H9 (cell line): ENCODE data around the gene MYO10. TPM values are rescaled to one million over a fixed set of nuclear protein-coding genes. Genes with fewer than 3 reads are reported as not detected.

Experiments used
- DNase-seq: peaks from one replicate; pipeline ENCODE4 v3.0.0-alpha.2; 2017
- H2AFZ ChIP-seq: one replicate; pipeline ENCODE4 v1.6.1; 2013; ENCODE audit warnings: mild to moderate bottlenecking, low read length, control low read depth, moderate library complexity
- H2AK5ac ChIP-seq: 2 replicates; pipeline ENCODE4 v1.6.1; 2013; ENCODE audit warnings: low read length, control low read depth, mixed read lengths; ENCODE audit not compliant: insufficient read length
- H2BK120ac ChIP-seq: one replicate; pipeline ENCODE4 v1.6.1; 2013; ENCODE audit warnings: low read depth, mild to moderate bottlenecking, low read length, control low read depth, inconsistent platforms; ENCODE audit not compliant: poor library complexity, severe bottlenecking
- H2BK12ac ChIP-seq: 2 replicates; pipeline ENCODE4 v1.6.1; 2013; ENCODE audit warnings: low read length, control low read depth, mixed read lengths, low read depth; ENCODE audit not compliant: insufficient read length
- H2BK15ac ChIP-seq: 2 replicates; pipeline ENCODE4 v1.6.1; 2013; ENCODE audit warnings: low read depth, low read length, control low read depth
- H2BK20ac ChIP-seq: one replicate; pipeline ENCODE4 v1.6.1; 2013; ENCODE audit warnings: low read depth, mild to moderate bottlenecking, low read length, control low read depth, inconsistent platforms; ENCODE audit not compliant: poor library complexity, severe bottlenecking
- H2BK5ac ChIP-seq: 2 replicates; pipeline ENCODE4 v1.6.1; 2013; ENCODE audit warnings: low read length, control low read depth, mixed read lengths; ENCODE audit not compliant: insufficient read length
- H3K14ac ChIP-seq: 2 replicates; pipeline ENCODE4 v1.6.1; 2013; ENCODE audit warnings: low read length, control low read depth; ENCODE audit not compliant: insufficient read depth
- H3K18ac ChIP-seq: 2 replicates; pipeline ENCODE4 v1.6.1; 2013; ENCODE audit warnings: low read depth, mild to moderate bottlenecking, mixed read lengths, low read length, control low read depth; ENCODE audit not compliant: insufficient read length
- H3K23ac ChIP-seq: 2 replicates; pipeline ENCODE4 v1.6.1; 2013; ENCODE audit warnings: low read length, control low read depth, mixed read lengths, low read depth; ENCODE audit not compliant: insufficient read length
- H3K23me2 ChIP-seq: 2 replicates; pipeline ENCODE4 v1.6.1; 2013; ENCODE audit warnings: low read depth, mild to moderate bottlenecking, mixed read lengths, low read length, control low read depth; ENCODE audit not compliant: insufficient read length, poor library complexity, severe bottlenecking
- H3K27ac ChIP-seq: 2 replicates; pipeline ENCODE4 v1.5.1; 2013; ENCODE audit warnings: low read length, control low read depth, mixed read lengths, low read depth; ENCODE audit not compliant: insufficient read length
- H3K27me3 ChIP-seq: 2 replicates; pipeline ENCODE4 v1.6.1; 2013; ENCODE audit warnings: low read length, control low read depth, inconsistent platforms; ENCODE audit not compliant: insufficient read depth
- H3K4ac ChIP-seq: 2 replicates; pipeline ENCODE4 v1.6.1; 2013; ENCODE audit warnings: low read depth, mild to moderate bottlenecking, control low read depth, inconsistent platforms, low read length, moderate library complexity
- H3K4me1 ChIP-seq: 2 replicates; pipeline ENCODE4 v1.6.1; 2013; ENCODE audit warnings: low read length, control low read depth, inconsistent platforms; ENCODE audit not compliant: insufficient read depth
- H3K4me2 ChIP-seq: 2 replicates; pipeline ENCODE4 v1.6.1; 2013; ENCODE audit warnings: low read length, control low read depth, mixed read lengths; ENCODE audit not compliant: insufficient read length, insufficient read depth
- H3K56ac ChIP-seq: 2 replicates; pipeline ENCODE4 v1.6.1; 2013; ENCODE audit warnings: low read depth, mild to moderate bottlenecking, mixed read lengths, low read length, control low read depth; ENCODE audit not compliant: insufficient read length
- H3K79me1 ChIP-seq: 2 replicates; pipeline ENCODE4 v1.6.1; 2013; ENCODE audit warnings: low read depth, mild to moderate bottlenecking, moderate library complexity, low read length, control low read depth, inconsistent platforms; ENCODE audit not compliant: insufficient read depth, poor library complexity, severe bottlenecking
- H3K79me2 ChIP-seq: 2 replicates; pipeline ENCODE4 v1.6.1; 2013; ENCODE audit warnings: low read length, control low read depth, inconsistent platforms; ENCODE audit not compliant: insufficient read depth
- H3K9ac ChIP-seq: 2 replicates; pipeline ENCODE4 v1.6.1; 2013; ENCODE audit warnings: low read length, control low read depth, mixed read lengths; ENCODE audit not compliant: insufficient read length; ENCODE audit errors: extremely low read depth
- H3K9me3 ChIP-seq: one replicate; pipeline ENCODE4 v1.6.1; 2013; ENCODE audit warnings: low read depth, low read length, inconsistent platforms; ENCODE audit not compliant: control insufficient read depth
- H3T11ph ChIP-seq: one replicate; pipeline ENCODE4 v1.6.1; 2013; ENCODE audit warnings: mild to moderate bottlenecking, low read length, control low read depth, inconsistent platforms
- H4K20me1 ChIP-seq: one replicate; pipeline ENCODE4 v1.6.1; 2013; ENCODE audit not compliant: control insufficient read depth, insufficient read length, insufficient read depth
- H4K5ac ChIP-seq: 2 replicates; pipeline ENCODE4 v1.6.1; 2013; ENCODE audit warnings: low read depth, mild to moderate bottlenecking, mixed read lengths, low read length, control low read depth; ENCODE audit not compliant: insufficient read length
- H4K8ac ChIP-seq: replicated peaks from 2 replicates; pipeline ENCODE4 v1.6.1; 2013; ENCODE audit warnings: low read length, control low read depth, mixed read lengths, low read depth; ENCODE audit not compliant: insufficient read length
- H4K91ac ChIP-seq: 2 replicates; pipeline ENCODE4 v1.6.1; 2013; ENCODE audit warnings: low read depth, mild to moderate bottlenecking, moderate library complexity, mixed read lengths, low read length, control low read depth; ENCODE audit not compliant: insufficient read length
- H3K27ac Mint-ChIP-seq, 3 experiments: 2 replicates in 2 of 3; 3 replicates in 1 of 3; pipeline ENCODE4 v1.8.0; 2020 to 2021; ENCODE audit warnings: mixed read lengths in 3 of 3, mild to moderate bottlenecking in 1 of 3, moderate library complexity in 1 of 3
- H3K27me3 Mint-ChIP-seq: 2 replicates; pipeline ENCODE4 v1.8.0; 2021; ENCODE audit warnings: low read depth, mild to moderate bottlenecking, moderate library complexity, mixed read lengths
- H3K36me3 Mint-ChIP-seq, 3 experiments: 2 replicates in 2 of 3; 3 replicates in 1 of 3; pipeline ENCODE4 v1.8.0; 2020 to 2021; ENCODE audit warnings: low read depth in 3 of 3, mixed read lengths in 3 of 3; ENCODE audit not compliant: insufficient read depth in 1 of 3
- H3K4me1 Mint-ChIP-seq, 2 experiments: 2 replicates each; pipeline ENCODE4 v1.8.0; 2020; ENCODE audit warnings: mixed read lengths in 2 of 2
- H3K4me3 Mint-ChIP-seq, 2 experiments: 2 replicates in 1 of 2; 3 replicates in 1 of 2; pipeline ENCODE4 v1.8.0; 2020 to 2021; ENCODE audit warnings: mild to moderate bottlenecking in 2 of 2, mixed read lengths in 2 of 2, moderate library complexity in 1 of 2
- H3K9me3 Mint-ChIP-seq, 2 experiments: 2 replicates in 1 of 2; 3 replicates in 1 of 2; pipeline ENCODE4 v1.8.0; 2020; ENCODE audit warnings: mild to moderate bottlenecking in 2 of 2, mixed read lengths in 2 of 2, moderate library complexity in 1 of 2
- WGBS: extraction: QIAGEN DNeasy Blood & Tissue Kit; methylation state at CpG from one replicate; pipeline ENCODE4 v1.1.7; 2013; ENCODE audit warnings: missing lambda C conversion rate, low lambda C conversion rate, mixed read lengths; ENCODE audit not compliant: insufficient read length; ENCODE audit errors: extremely low coverage; 5-methylcytosine and 5-hydroxymethylcytosine counted together
- total RNA-seq: library from RNA; stranded (reverse); gene quantifications from 2 replicates; pipeline ENCODE4 v1.2.1, GENCODE V29; 2021
- TF ChIP-seq, protein P1 (sequence below): fragments of 200-600 bp; sonication (generic); conservative IDR thresholded peaks from 3 replicates; pipeline ENCODE4 v1.8.0; 2021; ENCODE audit warnings: antibody characterized with exemption, mild to moderate bottlenecking

Gene MYO10
- total RNA-seq, 1 experiment from 2014 or later, result 127 TPM

DNA sequence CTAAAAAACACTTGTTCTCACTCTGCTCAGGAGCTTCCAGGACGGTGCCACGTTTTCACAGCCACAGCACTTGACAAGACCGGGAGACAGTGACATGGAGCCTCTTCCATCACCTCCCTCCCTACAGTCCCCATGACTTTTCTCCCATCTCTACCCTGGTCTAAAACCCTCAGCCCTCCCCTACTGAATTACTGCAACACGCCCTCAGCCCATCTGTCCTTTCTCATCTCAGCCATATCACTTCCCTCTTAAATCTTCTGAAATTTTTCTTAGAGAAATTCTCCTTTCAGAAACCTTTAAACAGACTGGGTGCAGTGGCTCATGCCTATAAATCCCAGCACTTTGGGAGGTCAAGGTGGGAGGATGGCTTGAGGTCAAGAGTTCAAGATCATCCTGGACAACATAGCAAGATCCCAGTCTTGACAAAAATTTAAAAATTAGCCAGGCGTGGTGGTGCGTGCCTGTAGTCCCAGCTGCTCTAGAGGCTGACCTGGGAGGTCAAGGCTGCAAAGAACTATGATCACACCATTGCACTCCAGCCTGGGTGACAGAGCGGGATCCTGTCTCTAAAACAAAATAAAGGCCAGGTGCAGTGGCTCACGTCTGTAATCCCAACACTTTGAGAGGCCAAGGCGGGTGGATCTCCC is 125.8 kb downstream of the MYO10 start:
- Histone ChIP-seq H3K79me2 (no peaks in the 10 kb centered on the region), H2BK120ac (no peak overlapping the region), H3K23me2 (no peaks in the 10 kb centered on the region), H2AK5ac (no peak overlapping the region), H3K18ac (no peak overlapping the region), H3K23ac (no peak overlapping the region), H3K27me3 (no peaks in the 10 kb centered on the region), H4K5ac (no peak overlapping the region), H2BK15ac (no peak overlapping the region), H3K9me3 (no peaks in the 10 kb centered on the region), H3K4ac (no peak overlapping the region), H3K14ac (no peak overlapping the region), H3K56ac (no peak overlapping the region), H4K20me1 (no peaks in the 10 kb centered on the region), H3K79me1 (peaks cover 2% of the 10 kb centered on the region), H2AFZ (no peak overlapping the region), H3K4me2 (no peak overlapping the region), H4K91ac (no peak overlapping the region), H2BK12ac (no peak overlapping the region), H2BK5ac (no peak overlapping the region), H3K27ac (no peak overlapping the region), H3K9ac (no peak overlapping the region), H4K8ac (no peak overlapping the region), H3T11ph (no peak overlapping the region), H3K4me1 (peaks cover 3% of the 10 kb centered on the region; the same call in 1 of the 2 replicates), H2BK20ac (no peak overlapping the region)
- no peak for DNase-seq
- peaks cover 19 to 21% of the 10 kb centered on the region in 2 experiments for H3K4me1 Mint-ChIP-seq
- WGBS, result no CpG with 5 or more reads among the region's 9 CpGs
- TF ChIP-seq, protein P1, sequence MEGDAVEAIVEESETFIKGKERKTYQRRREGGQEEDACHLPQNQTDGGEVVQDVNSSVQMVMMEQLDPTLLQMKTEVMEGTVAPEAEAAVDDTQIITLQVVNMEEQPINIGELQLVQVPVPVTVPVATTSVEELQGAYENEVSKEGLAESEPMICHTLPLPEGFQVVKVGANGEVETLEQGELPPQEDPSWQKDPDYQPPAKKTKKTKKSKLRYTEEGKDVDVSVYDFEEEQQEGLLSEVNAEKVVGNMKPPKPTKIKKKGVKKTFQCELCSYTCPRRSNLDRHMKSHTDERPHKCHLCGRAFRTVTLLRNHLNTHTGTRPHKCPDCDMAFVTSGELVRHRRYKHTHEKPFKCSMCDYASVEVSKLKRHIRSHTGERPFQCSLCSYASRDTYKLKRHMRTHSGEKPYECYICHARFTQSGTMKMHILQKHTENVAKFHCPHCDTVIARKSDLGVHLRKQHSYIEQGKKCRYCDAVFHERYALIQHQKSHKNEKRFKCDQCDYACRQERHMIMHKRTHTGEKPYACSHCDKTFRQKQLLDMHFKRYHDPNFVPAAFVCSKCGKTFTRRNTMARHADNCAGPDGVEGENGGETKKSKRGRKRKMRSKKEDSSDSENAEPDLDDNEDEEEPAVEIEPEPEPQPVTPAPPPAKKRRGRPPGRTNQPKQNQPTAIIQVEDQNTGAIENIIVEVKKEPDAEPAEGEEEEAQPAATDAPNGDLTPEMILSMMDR, result no peak
- no peaks in the 10 kb centered on the region for H3K9me3 Mint-ChIP-seq
- H3K4me3 Mint-ChIP-seq, result no peak overlapping the region
- peaks cover 0 to 3% (median 0%) of the 10 kb centered on the region in 3 experiments; a peak in 2 of 7 replicates for H3K36me3 Mint-ChIP-seq
- H3K27me3 Mint-ChIP-seq, result no peaks in the 10 kb centered on the region
- H3K27ac Mint-ChIP-seq, result peak overlapping the region in 2 of 3 experiments; percentile 20 to 43; a peak in 4 of 7 replicates
